8988T (cell line): ENCODE measurements around the gene SUOX.
"Not testable (repeated sequence)": the region's sequence is repeated elsewhere in the genome, so short reads cannot be mapped to it uniquely, and the experiment has no call there.

ENCODE experiments used
- DNase-seq: peaks from one replicate; pipeline ENCODE4 v3.0.0; 2011

Gene SUOX

GRCh38 chr12:56021889-56022497 is 24.9 kb downstream of the SUOX start:
- no peak for DNase-seq

- DNase-seq, result no peak
These were observed 31.6 kb downstream of the SUOX start for GRCh38 chr12:56028511-56029165.

- DNase-seq, result no peak
These were observed 32.1 kb downstream of the SUOX start for GRCh38 chr12:56029166-56029519.

GRCh38 chr12:56029666-56030293 is 32.7 kb downstream of the SUOX start:
- no peak for DNase-seq

DNA sequence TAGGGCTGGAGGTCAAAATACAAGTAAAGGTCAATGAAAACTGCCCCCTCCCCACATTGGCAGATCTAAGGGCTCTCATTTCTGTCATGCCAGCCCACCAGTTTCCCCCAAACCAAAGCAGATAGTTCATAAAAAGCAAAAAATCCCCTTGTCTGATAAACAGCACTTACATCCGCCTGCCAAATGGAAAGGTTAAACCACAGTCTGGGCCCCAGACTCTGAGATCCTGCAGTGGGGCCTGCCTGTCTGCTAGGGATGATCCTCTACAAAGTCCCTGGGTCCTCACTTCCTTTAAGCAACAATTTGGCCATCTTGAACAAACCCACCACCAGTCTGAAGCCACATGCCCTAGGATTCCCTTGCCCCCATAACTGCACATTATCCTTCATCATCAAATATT is 34.9 kb downstream of the SUOX start:
- DNase-seq, result no peak

DNA sequence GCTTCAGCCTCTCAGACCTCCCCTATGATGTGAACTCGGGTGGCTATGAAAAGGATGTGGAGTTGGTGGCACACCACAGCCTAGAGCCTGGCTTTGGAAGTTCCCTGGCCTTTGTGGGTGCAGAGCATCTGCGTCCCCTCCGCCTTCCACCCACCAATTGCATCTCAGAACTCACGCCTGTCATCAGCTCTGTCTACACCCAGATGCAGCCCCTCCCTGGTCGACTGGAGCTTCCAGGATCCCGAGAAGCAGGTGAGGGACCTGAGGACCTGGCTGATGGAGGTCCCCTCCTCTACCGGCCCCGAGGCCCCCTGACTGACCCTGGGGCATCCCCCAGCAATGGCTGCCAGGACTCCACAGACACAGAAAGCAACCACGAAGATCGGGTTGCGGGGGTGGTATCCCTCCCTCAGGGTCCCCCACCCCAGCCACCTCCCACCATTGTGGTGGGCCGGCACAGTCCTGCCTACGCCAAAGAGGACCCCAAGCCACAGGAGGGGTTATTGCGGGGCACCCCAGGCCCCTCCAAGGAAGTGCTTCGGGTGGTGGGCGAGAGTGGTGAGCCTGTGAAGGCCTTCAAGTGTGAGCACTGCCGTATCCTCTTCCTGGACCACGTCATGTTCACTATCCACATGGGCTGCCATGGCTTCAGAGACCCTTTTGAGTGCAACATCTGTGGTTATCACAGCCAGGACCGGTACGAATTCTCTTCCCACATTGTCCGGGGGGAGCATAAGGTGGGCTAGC is 37.7 kb downstream of the SUOX start:
- DNase-seq, result no peak

- no peak for DNase-seq
These were observed 40.1 kb downstream of the SUOX start for GRCh38 chr12:56037161-56037560.

- no peak for DNase-seq
These were observed 41.1 kb downstream of the SUOX start for GRCh38 chr12:56038022-56038655.

GRCh38 chr12:56040151-56040550 is 43.1 kb downstream of the SUOX start:
- no peak for DNase-seq

DNA sequence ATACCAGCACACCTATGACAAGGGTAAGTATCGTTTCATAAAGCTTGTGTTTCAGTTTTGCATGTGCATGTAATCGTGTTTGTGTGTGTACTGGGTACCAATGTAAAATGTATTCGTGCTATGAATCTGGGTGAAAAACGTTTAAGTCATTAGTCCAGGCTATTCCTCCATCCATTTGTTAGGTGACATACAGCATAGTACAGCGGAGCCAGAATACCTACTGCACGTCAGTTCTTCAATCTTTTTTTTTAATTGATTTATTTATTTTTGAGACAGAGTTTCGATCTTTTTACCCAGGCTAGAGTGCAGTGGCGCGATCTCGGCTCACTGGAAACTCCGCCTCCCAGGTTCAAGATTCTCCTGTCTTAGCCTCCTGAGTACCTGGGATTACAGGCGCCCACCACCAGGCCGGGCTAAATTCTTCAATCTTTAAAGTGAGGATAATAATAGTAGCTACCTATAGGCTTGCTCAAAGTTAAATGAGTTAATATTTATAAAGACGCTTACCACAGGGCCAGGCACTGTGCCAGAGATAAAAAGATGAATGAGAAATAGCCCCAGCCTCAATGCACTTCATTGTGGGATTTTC is 44.0 kb downstream of the SUOX start:
- no peak for DNase-seq

DNA sequence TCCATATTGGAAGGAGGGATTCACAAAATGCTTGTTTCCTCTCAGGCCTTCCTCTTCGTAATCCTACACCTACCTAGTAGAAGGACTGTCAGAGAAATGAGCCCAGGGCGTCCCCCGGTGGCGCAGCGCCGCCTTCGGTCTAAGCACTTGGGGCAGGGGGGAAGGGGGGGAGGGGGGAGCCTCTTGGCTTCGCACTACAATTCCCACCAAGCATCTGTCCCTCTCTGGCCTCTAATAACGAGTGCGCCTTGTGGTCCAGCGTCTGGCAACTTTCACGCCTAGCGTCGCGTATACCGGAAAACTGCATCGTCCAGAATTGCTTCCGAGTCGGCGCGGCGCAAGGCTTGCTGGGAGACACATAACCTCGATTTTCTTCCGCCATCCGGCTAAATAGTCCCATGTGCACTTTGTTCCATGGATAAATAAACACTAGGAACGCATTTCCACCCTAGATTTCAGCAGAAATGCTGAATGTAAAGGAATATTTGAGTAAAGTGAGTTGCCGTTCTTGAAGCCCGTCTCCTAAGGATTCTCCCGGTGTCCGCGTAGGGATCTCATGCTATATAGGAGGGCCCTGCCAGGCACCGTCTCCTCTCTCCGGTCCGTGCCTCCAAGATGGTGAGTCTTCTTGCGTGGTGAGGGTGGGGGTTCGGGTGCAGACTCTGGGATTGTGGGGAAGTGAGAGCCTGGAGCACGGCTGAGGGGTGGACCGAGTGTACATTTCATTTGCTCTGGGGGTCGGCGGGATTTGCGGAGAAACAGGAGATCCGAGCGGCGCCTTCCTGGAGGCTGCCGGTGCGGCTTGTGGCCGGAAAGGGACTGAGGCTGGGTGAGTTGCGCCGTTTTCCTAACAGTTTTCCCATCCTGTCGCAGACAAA is 44.7 kb downstream of the SUOX start, which contains the start of gene RPS26:
RPS26 (plus strand) TSS at position 367 of the 878 bp plus-strand sequence; CDS start at position 616, 249 bp downstream.
- peak; percentile 49 for DNase-seq

- not testable (repeated sequence) for DNase-seq
These were observed 45.3 kb downstream of the SUOX start for GRCh38 chr12:56042430-56042813.

DNA sequence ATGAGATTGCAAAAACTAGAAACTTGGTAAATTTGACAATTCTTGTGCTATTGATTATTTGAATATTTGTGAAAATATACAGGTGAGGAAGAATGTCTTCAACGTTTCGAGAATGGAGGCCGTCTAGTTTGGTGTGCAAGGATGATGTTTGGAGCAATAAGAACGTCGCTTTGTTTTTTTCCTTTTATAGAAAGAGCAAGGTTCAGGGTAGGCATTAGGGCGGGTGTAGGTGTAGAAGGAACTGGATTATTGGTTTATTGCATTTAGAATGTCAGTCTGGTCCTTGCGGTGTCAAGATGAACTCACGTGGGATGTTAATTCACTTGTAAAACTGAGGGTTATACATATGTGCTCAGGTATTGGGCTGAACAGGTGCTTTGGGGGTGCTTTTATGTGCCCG is 45.8 kb downstream of the SUOX start:
- DNase-seq, result no peak

- DNase-seq, result no peak
These were observed 49.1 kb downstream of the SUOX start for GRCh38 chr12:56046027-56046780.

DNA sequence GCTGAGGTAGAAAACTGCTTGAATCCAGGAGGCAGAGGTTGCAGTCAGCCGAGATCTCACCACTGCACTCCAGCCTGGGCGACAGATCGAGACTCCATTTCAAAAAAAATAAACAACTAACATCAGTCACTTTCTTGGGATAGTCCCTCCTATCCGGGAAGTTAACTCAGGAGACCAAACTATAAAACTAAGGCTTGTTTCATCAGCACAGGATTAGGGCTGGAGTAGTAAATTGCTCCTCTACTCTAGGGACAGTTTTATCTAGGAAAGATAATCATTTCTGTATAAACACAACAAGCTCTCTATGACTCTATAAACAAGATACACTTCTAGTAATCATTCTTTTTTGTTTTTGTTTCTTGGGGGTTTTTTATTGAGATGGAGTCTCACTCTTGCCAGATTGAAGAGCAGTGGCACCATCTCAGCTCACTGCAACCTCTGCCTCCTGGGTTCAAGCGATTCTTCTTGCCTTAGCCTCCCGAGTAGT is 56.4 kb downstream of the SUOX start:
- DNase-seq, result no peak
